ENCODE data around the gene PSMC1. TPM values are rescaled to one million over a fixed set of nuclear protein-coding genes. Genes with fewer than 3 reads are reported as not detected.

The PSMC1 gene
- total RNA-seq, 1 donor from 2014 or later = 78.6 TPM

DNA sequence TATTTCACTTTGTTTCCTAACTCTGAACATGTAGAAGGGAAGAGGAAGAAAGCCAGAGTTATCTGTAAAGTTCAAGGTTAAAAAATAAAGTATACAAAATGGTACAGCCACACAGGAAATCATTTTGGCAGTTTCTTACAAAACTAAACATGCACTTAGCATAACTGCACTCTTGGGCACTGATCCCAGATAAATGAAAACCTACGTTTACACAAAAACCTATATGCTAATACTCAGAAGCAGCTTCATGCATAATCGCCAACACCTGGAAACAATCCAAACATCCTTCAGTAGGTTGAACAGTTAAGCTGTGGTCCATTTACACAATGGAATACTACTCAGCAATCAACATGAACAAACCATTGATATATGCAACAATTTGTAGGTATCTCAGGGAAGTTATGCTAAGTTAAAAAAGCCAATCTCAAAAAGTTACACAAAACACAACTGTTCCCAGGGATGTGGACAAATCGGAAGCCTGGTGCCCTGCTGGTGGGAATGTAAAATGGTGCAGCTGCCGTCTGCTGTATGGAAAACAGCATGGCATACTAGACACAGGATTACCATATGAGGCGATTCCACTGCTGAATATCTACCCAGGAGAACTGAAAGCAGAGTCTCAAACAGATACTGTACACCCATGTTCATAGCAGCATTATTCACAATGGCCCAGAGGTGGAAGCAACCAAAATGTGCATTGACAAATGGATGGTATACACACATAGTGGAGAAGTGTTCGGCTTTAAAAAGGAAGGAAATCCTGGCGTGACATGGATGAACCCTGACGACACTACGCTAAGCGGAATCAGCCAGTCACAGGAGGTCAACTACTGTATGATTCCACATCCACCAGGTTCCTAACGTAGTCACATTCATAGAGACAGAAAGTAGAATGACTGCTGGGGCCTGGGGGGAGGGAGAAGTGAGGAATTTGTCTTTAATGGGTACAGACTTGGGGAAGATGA is 37.7 kb downstream of the PSMC1 start:
- Mint-ChIP-seq H3K4me1 (ENCODE audit: low read depth) (peaks cover 13% of the 10 kb centered on the region), H3K27ac (ENCODE audit: unreplicated experiment) (no peak overlapping the region), H3K9me3 (ENCODE audit: low read depth) (no peaks in the 10 kb centered on the region), H3K27me3 (ENCODE audit: low read depth) (no peaks in the 10 kb centered on the region), H3K4me3 (ENCODE audit: unreplicated experiment) (no peak overlapping the region), H3K36me3 (ENCODE audit: low read depth) (peaks cover 24% of the 10 kb centered on the region)
- DNase-seq (ENCODE audit: low spot score) = no peak
- TF ChIP-seq, protein P1, sequence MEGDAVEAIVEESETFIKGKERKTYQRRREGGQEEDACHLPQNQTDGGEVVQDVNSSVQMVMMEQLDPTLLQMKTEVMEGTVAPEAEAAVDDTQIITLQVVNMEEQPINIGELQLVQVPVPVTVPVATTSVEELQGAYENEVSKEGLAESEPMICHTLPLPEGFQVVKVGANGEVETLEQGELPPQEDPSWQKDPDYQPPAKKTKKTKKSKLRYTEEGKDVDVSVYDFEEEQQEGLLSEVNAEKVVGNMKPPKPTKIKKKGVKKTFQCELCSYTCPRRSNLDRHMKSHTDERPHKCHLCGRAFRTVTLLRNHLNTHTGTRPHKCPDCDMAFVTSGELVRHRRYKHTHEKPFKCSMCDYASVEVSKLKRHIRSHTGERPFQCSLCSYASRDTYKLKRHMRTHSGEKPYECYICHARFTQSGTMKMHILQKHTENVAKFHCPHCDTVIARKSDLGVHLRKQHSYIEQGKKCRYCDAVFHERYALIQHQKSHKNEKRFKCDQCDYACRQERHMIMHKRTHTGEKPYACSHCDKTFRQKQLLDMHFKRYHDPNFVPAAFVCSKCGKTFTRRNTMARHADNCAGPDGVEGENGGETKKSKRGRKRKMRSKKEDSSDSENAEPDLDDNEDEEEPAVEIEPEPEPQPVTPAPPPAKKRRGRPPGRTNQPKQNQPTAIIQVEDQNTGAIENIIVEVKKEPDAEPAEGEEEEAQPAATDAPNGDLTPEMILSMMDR (IDR thresholded peaks at IDR 0.05) = no peak

DNA sequence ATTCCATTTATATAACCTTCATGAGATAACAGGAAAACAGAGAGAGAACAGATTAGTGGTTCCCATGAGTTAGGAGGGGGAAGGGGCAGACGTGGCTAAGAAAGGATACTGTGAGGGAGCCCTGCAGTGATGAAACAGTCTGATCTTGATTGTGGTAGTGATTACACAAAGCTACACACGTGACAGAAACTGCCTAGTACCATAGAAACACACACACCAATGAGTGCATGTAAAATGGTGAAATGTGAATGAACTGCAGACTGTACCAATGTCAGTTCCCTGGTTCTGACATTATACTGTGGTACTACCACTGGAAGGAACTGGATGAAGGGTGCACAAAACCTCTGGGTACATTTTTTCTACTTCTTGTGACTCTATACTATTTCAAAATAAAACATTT is 38.5 kb downstream of the PSMC1 start:
- peaks cover 27% of the 10 kb centered on the region for H3K36me3 Mint-ChIP-seq (ENCODE audit: low read depth)
- H3K27ac Mint-ChIP-seq (ENCODE audit: unreplicated experiment) = no peak overlapping the region
- H3K4me3 Mint-ChIP-seq (ENCODE audit: unreplicated experiment) = no peak overlapping the region
- H3K4me1 Mint-ChIP-seq (ENCODE audit: low read depth) = peaks cover 13% of the 10 kb centered on the region
- no peaks in the 10 kb centered on the region for H3K27me3 Mint-ChIP-seq (ENCODE audit: low read depth)
- H3K9me3 Mint-ChIP-seq (ENCODE audit: low read depth) = no peaks in the 10 kb centered on the region
- DNase-seq (ENCODE audit: low spot score) = no peak
- TF ChIP-seq, protein P1 (IDR thresholded peaks at IDR 0.05) = no peak

DNA sequence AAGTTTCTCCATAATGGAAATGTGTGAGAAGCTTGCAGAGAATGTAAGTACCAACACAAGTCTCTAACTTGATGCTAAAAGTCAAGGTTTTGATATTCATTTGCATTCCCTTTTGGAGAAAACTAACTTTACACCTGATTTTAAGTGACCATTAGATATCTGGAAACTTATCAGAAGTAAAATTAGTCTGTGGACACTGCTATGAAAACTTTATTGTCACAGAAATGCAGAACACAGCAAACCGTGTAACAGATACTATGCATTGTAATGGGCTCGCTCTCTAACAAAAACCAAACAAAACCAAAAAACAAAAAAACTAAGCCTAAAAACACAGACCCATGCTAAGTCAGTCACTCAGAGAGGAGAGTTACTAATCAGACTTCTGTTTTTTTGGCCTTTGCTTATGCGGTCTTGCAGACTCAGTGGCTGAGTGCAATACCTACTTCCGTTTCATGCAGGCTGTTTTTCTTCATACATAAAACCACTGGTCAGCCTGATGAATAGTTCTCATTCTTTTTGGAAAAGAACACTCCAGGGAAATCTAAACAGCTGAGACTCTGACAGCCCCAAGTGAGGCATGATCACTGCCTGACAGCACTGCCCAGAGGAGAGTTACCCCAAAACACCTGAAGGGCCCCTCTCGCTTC is 39.6 kb downstream of the PSMC1 start:
- TF ChIP-seq, protein P1 (IDR thresholded peaks at IDR 0.05) = no peak
- no peak for DNase-seq (ENCODE audit: low spot score)
- peaks cover 16% of the 10 kb centered on the region for H3K4me1 Mint-ChIP-seq (ENCODE audit: low read depth)
- no peak overlapping the region for H3K4me3 Mint-ChIP-seq (ENCODE audit: unreplicated experiment)
- peaks cover 23% of the 10 kb centered on the region for H3K36me3 Mint-ChIP-seq (ENCODE audit: low read depth)
- H3K9me3 Mint-ChIP-seq (ENCODE audit: low read depth) = no peaks in the 10 kb centered on the region
- H3K27ac Mint-ChIP-seq (ENCODE audit: unreplicated experiment) = peak overlapping the region; percentile 80
- H3K27me3 Mint-ChIP-seq (ENCODE audit: low read depth) = no peaks in the 10 kb centered on the region

DNA sequence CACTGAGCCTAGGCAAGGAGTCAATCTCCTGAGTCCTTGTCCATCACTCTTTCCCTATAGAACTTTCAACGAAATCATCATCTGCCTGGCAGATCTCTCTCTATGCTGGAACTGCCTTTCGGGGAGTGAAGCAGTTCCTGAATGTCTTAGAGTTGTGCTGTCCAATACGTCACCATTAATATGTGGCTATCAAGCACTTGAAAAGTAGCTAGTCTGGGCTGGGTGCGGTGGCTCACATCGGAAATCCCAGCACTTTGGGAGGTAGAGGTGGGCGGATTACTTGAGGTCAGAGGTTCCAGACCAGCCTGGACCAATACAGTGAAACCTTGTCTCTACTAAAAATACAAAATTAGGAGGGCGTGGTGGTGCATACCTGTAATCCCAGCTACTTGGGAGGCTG is 40.3 kb downstream of the PSMC1 start:
- DNase-seq (ENCODE audit: low spot score) = no peak
- Mint-ChIP-seq H3K4me3 (ENCODE audit: unreplicated experiment) (no peak overlapping the region), H3K4me1 (ENCODE audit: low read depth) (peaks cover 18% of the 10 kb centered on the region), H3K27ac (ENCODE audit: unreplicated experiment) (peak overlapping the region; percentile 80), H3K27me3 (ENCODE audit: low read depth) (no peaks in the 10 kb centered on the region), H3K9me3 (ENCODE audit: low read depth) (no peaks in the 10 kb centered on the region), H3K36me3 (ENCODE audit: low read depth) (peaks cover 21% of the 10 kb centered on the region)
- TF ChIP-seq, protein P1 (IDR thresholded peaks at IDR 0.05) = no peak

DNA sequence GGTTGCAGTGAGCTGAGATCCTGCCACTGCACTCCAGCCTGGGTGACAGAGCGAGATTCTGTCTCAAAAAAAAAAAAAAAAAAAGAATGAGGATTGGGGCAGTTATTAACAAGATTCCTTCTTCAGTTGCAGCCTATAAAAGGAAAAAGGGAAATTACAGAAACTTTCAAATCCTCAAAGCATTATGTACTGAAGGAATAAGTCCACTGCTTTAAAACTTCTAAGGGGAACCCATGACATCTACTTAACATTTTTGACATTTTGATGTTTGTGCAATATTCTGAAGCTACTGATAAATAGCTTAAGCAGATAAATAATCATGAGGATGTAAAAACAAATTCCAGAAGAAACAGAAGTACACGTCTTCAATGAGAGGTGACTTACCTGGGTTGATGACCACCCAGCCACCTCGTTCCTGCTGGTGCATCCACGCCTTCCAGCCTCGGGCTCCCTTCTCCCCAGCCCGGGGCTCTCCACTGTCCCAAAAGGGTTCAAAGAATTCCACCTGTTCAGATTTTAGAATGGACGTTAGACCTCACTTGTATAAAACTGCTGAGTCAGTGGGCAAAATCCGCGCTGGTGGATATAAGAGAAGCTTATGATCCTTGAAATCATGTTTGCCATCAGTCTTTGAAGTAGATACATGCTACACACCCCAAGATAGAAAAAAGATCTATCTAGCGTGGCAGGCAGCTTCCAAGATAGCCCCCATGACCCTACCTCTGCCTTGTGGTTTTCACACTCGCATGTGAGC is 41.7 kb downstream of the PSMC1 start:
- peaks cover 17% of the 10 kb centered on the region for H3K36me3 Mint-ChIP-seq (ENCODE audit: low read depth)
- H3K27me3 Mint-ChIP-seq (ENCODE audit: low read depth) = no peaks in the 10 kb centered on the region
- H3K9me3 Mint-ChIP-seq (ENCODE audit: low read depth) = no peaks in the 10 kb centered on the region
- peaks cover 23% of the 10 kb centered on the region for H3K4me1 Mint-ChIP-seq (ENCODE audit: low read depth)
- TF ChIP-seq, protein P1 (IDR thresholded peaks at IDR 0.05) = no peak
- no peak overlapping the region for H3K4me3 Mint-ChIP-seq (ENCODE audit: unreplicated experiment)
- no peak overlapping the region for H3K27ac Mint-ChIP-seq (ENCODE audit: unreplicated experiment)
- DNase-seq (ENCODE audit: low spot score) = no peak
